Measurements from ENCODE around the gene ASTE1.
"Not testable (repeated sequence)": the region's sequence is repeated elsewhere in the genome, so short reads cannot be mapped to it uniquely, and the experiment has no call there.

ASTE1 gene

DNA sequence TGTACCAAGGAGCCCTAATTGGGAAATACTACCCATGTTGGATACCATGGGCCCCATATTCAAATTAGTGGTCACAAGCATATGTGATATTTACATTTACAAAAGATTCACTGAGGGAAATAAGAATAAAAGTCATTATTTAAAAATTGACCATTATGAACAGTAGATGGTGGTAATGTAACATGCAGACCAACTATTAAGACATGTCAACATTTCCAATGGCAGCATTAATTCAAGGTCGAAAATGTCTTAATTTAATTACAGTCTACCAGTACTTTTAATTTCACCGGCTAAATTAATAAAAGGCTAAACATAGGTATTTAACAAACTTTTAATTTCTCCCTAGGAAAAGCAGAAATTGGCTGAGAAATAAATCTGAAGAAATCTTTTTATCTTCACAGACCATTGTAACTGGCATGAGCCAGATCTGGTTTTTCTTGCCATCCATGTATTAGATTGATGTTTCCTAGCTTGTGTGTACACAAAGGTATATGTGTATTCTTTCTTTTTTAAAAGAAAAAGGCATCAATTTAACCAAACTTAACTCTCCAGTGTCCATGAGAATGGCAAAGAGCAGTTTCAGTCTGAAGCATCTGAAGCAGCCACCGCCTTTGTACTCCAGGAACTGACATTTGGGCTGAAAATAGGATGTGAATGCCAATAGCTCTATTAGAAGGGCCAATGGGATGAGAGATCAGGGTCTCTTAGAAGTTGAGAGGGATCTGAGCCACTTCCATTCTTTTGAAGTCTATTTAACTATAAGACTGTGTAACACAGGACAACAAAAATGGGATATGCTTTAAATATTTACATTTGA, 26.6 kb upstream of the ASTE1 start:
- TF ChIP-seq, protein P1, sequence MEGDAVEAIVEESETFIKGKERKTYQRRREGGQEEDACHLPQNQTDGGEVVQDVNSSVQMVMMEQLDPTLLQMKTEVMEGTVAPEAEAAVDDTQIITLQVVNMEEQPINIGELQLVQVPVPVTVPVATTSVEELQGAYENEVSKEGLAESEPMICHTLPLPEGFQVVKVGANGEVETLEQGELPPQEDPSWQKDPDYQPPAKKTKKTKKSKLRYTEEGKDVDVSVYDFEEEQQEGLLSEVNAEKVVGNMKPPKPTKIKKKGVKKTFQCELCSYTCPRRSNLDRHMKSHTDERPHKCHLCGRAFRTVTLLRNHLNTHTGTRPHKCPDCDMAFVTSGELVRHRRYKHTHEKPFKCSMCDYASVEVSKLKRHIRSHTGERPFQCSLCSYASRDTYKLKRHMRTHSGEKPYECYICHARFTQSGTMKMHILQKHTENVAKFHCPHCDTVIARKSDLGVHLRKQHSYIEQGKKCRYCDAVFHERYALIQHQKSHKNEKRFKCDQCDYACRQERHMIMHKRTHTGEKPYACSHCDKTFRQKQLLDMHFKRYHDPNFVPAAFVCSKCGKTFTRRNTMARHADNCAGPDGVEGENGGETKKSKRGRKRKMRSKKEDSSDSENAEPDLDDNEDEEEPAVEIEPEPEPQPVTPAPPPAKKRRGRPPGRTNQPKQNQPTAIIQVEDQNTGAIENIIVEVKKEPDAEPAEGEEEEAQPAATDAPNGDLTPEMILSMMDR (IDR thresholded peaks at IDR 0.05): no peak
- Mint-ChIP-seq H3K4me3 (no peak overlapping the region), H3K27me3 (ENCODE audit: low read depth, poor library complexity) (peaks cover 6% of the 10 kb centered on the region), H3K36me3 (ENCODE audit: low read depth) (no peaks in the 10 kb centered on the region), H3K27ac (no peak overlapping the region), H3K9me3 (peaks cover 1% of the 10 kb centered on the region), H3K4me1 (no peaks in the 10 kb centered on the region)
- DNase-seq: no peak

DNA sequence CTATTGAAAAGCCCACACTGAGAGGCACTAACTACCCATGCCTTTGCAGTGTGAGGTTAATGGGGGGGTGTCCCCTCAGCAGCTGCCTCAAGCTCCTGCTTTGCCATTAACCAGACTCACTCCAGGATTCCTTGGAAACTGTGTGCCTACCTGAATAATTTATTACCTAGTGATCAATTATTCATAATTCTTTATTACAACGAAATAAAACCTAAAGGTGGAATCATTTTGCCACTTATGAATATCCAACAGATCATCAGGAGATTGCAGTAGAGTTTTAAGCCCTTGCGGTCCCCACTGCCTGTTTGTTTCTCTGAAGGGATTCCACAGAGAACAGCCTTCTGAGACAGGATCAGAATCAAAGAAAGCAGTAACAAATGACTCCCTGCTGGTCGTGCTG, 23.4 kb upstream of the ASTE1 start:
- no peak for DNase-seq
- Mint-ChIP-seq H3K4me1 (no peaks in the 10 kb centered on the region), H3K27me3 (ENCODE audit: low read depth, poor library complexity) (peaks cover 2% of the 10 kb centered on the region), H3K9me3 (peaks cover 13% of the 10 kb centered on the region), H3K36me3 (ENCODE audit: low read depth) (peaks cover 4% of the 10 kb centered on the region), H3K4me3 (no peak overlapping the region), H3K27ac (no peak overlapping the region)
- TF ChIP-seq, protein P1 (IDR thresholded peaks at IDR 0.05): no peak

- H3K36me3 Mint-ChIP-seq (ENCODE audit: low read depth): peaks cover 21% of the 10 kb centered on the region
- DNase-seq: no peak
- H3K4me1 Mint-ChIP-seq: no peaks in the 10 kb centered on the region
- peaks cover 32% of the 10 kb centered on the region for H3K9me3 Mint-ChIP-seq
- no peak overlapping the region for H3K4me3 Mint-ChIP-seq
- no peaks in the 10 kb centered on the region for H3K27me3 Mint-ChIP-seq (ENCODE audit: low read depth, poor library complexity)
- TF ChIP-seq, protein P1 (IDR thresholded peaks at IDR 0.05): no peak
- peak overlapping the region; percentile 37 for H3K27ac Mint-ChIP-seq
These were observed 21.4 kb upstream of the ASTE1 start for GRCh38 chr3:131048030-131048429.

GRCh38 chr3:131047582-131047981, 21.0 kb upstream of the ASTE1 start:
- Mint-ChIP-seq H3K36me3 (ENCODE audit: low read depth) (peaks cover 25% of the 10 kb centered on the region), H3K27ac (no peak overlapping the region), H3K9me3 (peaks cover 37% of the 10 kb centered on the region), H3K4me1 (no peaks in the 10 kb centered on the region), H3K4me3 (no peak overlapping the region), H3K27me3 (ENCODE audit: low read depth, poor library complexity) (no peaks in the 10 kb centered on the region)
- TF ChIP-seq, protein P1 (IDR thresholded peaks at IDR 0.05): no peak
- DNase-seq: no peak

- peaks cover 35% of the 10 kb centered on the region for H3K36me3 Mint-ChIP-seq (ENCODE audit: low read depth)
- H3K27me3 Mint-ChIP-seq (ENCODE audit: low read depth, poor library complexity); H3K4me3 Mint-ChIP-seq; H3K4me1 Mint-ChIP-seq; H3K27ac Mint-ChIP-seq; DNase-seq: not testable (repeated sequence)
- peaks cover 42% of the 10 kb centered on the region for H3K9me3 Mint-ChIP-seq
These were observed 15.8 kb upstream of the ASTE1 start for GRCh38 chr3:131042271-131042985.

DNA sequence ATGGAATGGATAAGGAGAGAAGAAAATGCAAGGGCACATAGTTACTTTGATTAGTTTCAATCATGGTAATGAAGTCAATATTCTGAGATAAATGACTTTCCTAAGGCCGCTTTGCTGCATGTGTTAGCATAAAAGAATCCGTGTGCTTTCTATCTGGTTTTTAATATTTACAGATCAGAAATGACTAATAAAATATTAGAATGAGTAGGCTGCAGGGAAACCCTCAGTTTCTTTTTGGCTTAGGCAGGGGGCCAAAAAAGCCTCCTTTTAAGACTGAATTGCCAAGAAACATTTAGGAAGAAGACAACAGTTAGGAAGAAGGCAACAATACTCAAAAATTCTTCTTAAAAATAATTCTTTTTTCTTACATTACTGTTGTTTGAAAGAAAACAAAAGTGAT, 11.7 kb upstream of the ASTE1 start:
- Mint-ChIP-seq H3K4me3 (no peak overlapping the region), H3K36me3 (ENCODE audit: low read depth) (peaks cover 17% of the 10 kb centered on the region), H3K27me3 (ENCODE audit: low read depth, poor library complexity) (no peaks in the 10 kb centered on the region), H3K4me1 (peaks cover 4% of the 10 kb centered on the region), H3K9me3 (peaks cover 13% of the 10 kb centered on the region), H3K27ac (no peak overlapping the region)
- TF ChIP-seq, protein P1 (IDR thresholded peaks at IDR 0.05): no peak
- no peak for DNase-seq
